Endothelial cell of umbilical vein (primary cell): Measurements from ENCODE around the gene GNPDA2. TPM values are rescaled to one million over a fixed set of nuclear protein-coding genes. Genes with fewer than 3 reads are reported as not detected.

Source experiments
- BruUV-seq: library from RNA; stranded (reverse); fragments of 400-500 nt; replicated peaks from 2 replicates; lab custom pipeline; 2021; lab: Mats Ljungman, UMichigan
- CTCF ChIA-PET: fragments of 300-600, 350-600 bp; sonication (Branson Sonifier 250); formaldehyde crosslinking; loops from one replicate; lab custom pipeline; 2021; ENCODE audit warnings: antibody characterized with exemption, inconsistent platforms; lab: Charles Lee
- POLR2A ChIA-PET: fragments of 300-600, 350-600 bp; sonication (Branson Sonifier 250); formaldehyde crosslinking; loops from one replicate; lab custom pipeline; 2021; ENCODE audit warnings: antibody characterized with exemption, inconsistent platforms; lab: Charles Lee
- DNase-seq: peaks from one replicate; pipeline ENCODE4 v3.0.0-alpha.2; 2011; ENCODE audit warnings: low read depth, low spot score
- FAIRE-seq: peaks from 2 replicates; lab custom pipeline; 2011; peaks lifted over from hg19 to GRCh38; lab: Jason Lieb, UNC
- H2AFZ ChIP-seq: 2 replicates; pipeline ENCODE4 v1.6.0; 2012; ENCODE audit warnings: low read depth, low read length, control low read depth, inconsistent platforms
- H3K27ac ChIP-seq: 2 replicates; pipeline ENCODE4 v1.5.1; 2011; ENCODE audit warnings: low read depth, mild to moderate bottlenecking, control low read depth, low read length, moderate library complexity; ENCODE audit not compliant: insufficient read depth
- H3K27me3 ChIP-seq, 2 experiments: 2 replicates each; pipeline versions ENCODE4 v1.6.0 to v1.6.1; 2011; ENCODE audit warnings: low read length in 2 of 2, mixed read lengths in 1 of 2; ENCODE audit not compliant: control insufficient read depth in 2 of 2, insufficient read depth in 2 of 2
- H3K36me3 ChIP-seq, 2 experiments: 2 replicates in 1 of 2; 3 replicates in 1 of 2; pipeline ENCODE4 v1.5.1; 2011; ENCODE audit warnings: low read length in 2 of 2, mild to moderate bottlenecking in 1 of 2, moderate library complexity in 1 of 2; ENCODE audit not compliant: control insufficient read depth in 2 of 2, insufficient read depth in 2 of 2; ENCODE audit errors: extremely low read depth in 1 of 2
- H3K4me1 ChIP-seq: 3 replicates; pipeline ENCODE4 v1.5.1; 2011; ENCODE audit warnings: mild to moderate bottlenecking, low read length; ENCODE audit not compliant: control insufficient read depth, insufficient read depth; ENCODE audit errors: extremely low read depth
- H3K4me2 ChIP-seq: 2 replicates; pipeline ENCODE4 v1.6.1; 2011; ENCODE audit warnings: low read length, control low read depth, mixed read lengths; ENCODE audit not compliant: insufficient read depth
- H3K4me3 ChIP-seq, 3 experiments: fragments of 200-600 bp in 1 of 3; sonication (generic), shearing (Covaris generic) in 1 of 3; replicated peaks in 1 of 3; 2 replicates each; pipeline ENCODE4 v1.5.1; 2011 to 2016; ENCODE audit warnings: control low read depth in 3 of 3, low read length in 3 of 3, mild to moderate bottlenecking in 2 of 3, inconsistent platforms in 1 of 3, low read depth in 1 of 3, moderate library complexity in 1 of 3; ENCODE audit not compliant: insufficient read depth in 1 of 3
- H3K79me2 ChIP-seq: 2 replicates; pipeline ENCODE4 v1.6.0; 2012; ENCODE audit warnings: low read length, inconsistent platforms; ENCODE audit not compliant: control insufficient read depth, insufficient read depth
- H3K9ac ChIP-seq: replicated peaks from 2 replicates; pipeline ENCODE3; 2011; ENCODE audit warnings: low read length, control low read depth; ENCODE audit not compliant: insufficient read depth; ENCODE audit errors: extremely low read depth
- H3K9me1 ChIP-seq: replicated peaks from 3 replicates; pipeline ENCODE4 v1.6.0; 2011; ENCODE audit warnings: mild to moderate bottlenecking, low read length; ENCODE audit not compliant: control insufficient read depth, insufficient read depth; ENCODE audit errors: extremely low read depth
- H3K9me3 ChIP-seq: replicated peaks from 2 replicates; pipeline ENCODE4 v1.5.1; 2012; ENCODE audit warnings: low read length, inconsistent platforms; ENCODE audit not compliant: control insufficient read depth, insufficient read depth
- H4K20me1 ChIP-seq: replicated peaks from 2 replicates; pipeline ENCODE3; 2011; ENCODE audit warnings: mild to moderate bottlenecking, low read length; ENCODE audit not compliant: control insufficient read depth, insufficient read depth; ENCODE audit errors: extremely low read depth
- CTCF ChIP-seq, 2 donors: IDR thresholded peaks; 1 replicate in 1 of 2; 2 replicates in 1 of 2; pipeline ENCODE4 v1.5.1; 2011; ENCODE audit warnings: low read length in 2 of 2, mild to moderate bottlenecking in 2 of 2, moderate library complexity in 2 of 2, control low read depth in 1 of 2, inconsistent platforms in 1 of 2, low read depth in 1 of 2; ENCODE audit not compliant: insufficient read depth in 1 of 2; ENCODE audit errors: extremely low read depth in 1 of 2
- EZH2 ChIP-seq: IDR thresholded peaks from 2 replicates; pipeline ENCODE4 v1.6.1; 2012; ENCODE audit warnings: borderline replicate concordance, low read depth, mild to moderate bottlenecking, moderate library complexity, low read length, inconsistent platforms; ENCODE audit not compliant: severe bottlenecking
- FOS ChIP-seq: IDR thresholded peaks from 2 replicates; pipeline ENCODE4 v1.6.1; 2011; ENCODE audit warnings: mild to moderate bottlenecking, low read length, moderate library complexity, borderline replicate concordance; ENCODE audit not compliant: insufficient read depth
- GATA2 ChIP-seq: IDR thresholded peaks from 2 replicates; pipeline ENCODE4 v1.7.0; 2011; ENCODE audit warnings: low read depth, mild to moderate bottlenecking, moderate library complexity, mixed read lengths, low read length; ENCODE audit not compliant: insufficient read length, insufficient read depth
- JUN ChIP-seq: IDR thresholded peaks from 2 replicates; pipeline ENCODE4 v1.6.1; 2011; ENCODE audit warnings: borderline replicate concordance, low read depth; ENCODE audit not compliant: insufficient read length, insufficient read depth
- MAX ChIP-seq: IDR thresholded peaks from 2 replicates; pipeline ENCODE4 v1.6.1; 2011; ENCODE audit not compliant: insufficient read depth, insufficient read length
- MYC ChIP-seq: IDR thresholded peaks from one replicate; pipeline ENCODE4 v1.6.1; 2011; ENCODE audit warnings: mild to moderate bottlenecking, low read depth, low read length
- POLR2A ChIP-seq: IDR thresholded peaks from 2 replicates; pipeline ENCODE4 v1.6.1; 2012; ENCODE audit warnings: low read depth, mild to moderate bottlenecking, control low read depth, low read length
- POLR2AphosphoS5 ChIP-seq: IDR thresholded peaks from 2 replicates; pipeline ENCODE4 v1.6.1; 2012; ENCODE audit warnings: low read depth, mild to moderate bottlenecking, control low read depth, low read length, moderate library complexity; ENCODE audit not compliant: insufficient read depth
- dilution Hi-C: fragments of 300-500 bp; cut with MboI; formaldehyde crosslinking; loops from one replicate; pipeline ENCODE4 v1.15.0; 2019; ENCODE audit warnings: low sequenced_read_pairs; ENCODE audit not compliant: extremely low pct_ligation_motif_present
- intact Hi-C: fragments of 100-400 bp; cut with micrococcal nuclease; formaldehyde crosslinking; loops from one replicate; pipeline ENCODE4 v1.10.0; 2022
- polyA plus RNA-seq, 4 experiments: library from polyadenylated mRNA; depleted of rRNA in 3 of 4; stranded (reverse) in 3 of 4; unstranded in 1 of 4; fragments of >200 nt; gene quantifications; 2 replicates each; pipeline versions ENCODE4 v1.2.1 to v1.2.3, GENCODE V29; 2011 to 2012; ENCODE audit warnings: missing spikeins in 1 of 4
- total RNA-seq: library from RNA; stranded (reverse); gene quantifications from 2 replicates; pipeline ENCODE4 v1.2.3, GENCODE V29; 2021

The GNPDA2 gene
- total and polyA plus RNA-seq, 2 donors (not counting 3 experiments of a cell fraction or from before 2014, with no cell fraction given): 7.6 to 14.7 TPM

- no peaks in the 10 kb centered on the region for H3K9me1 ChIP-seq
- no peak overlapping the region for H3K27ac ChIP-seq
- TF ChIP-seq CTCF (IDR thresholded peaks at IDR 0.05; ENCODE audit: extremely low read depth in 1 of 2, insufficient read depth in 1 of 2, low read depth in 1 of 2, low read length in 2 of 2): peak; percentile 10 to 20
- no peak for TF ChIP-seq MAX
- no peaks in the 10 kb centered on the region for H4K20me1 ChIP-seq
- H3K79me2 ChIP-seq: no peaks in the 10 kb centered on the region
- dilution Hi-C loops: no loop called here
- H3K9me3 ChIP-seq: no peaks in the 10 kb centered on the region
- DNase-seq (peak; percentile 26), FAIRE-seq (peak; percentile 77)
- H3K36me3 ChIP-seq: no peaks in the 10 kb centered on the region
- no peak overlapping the region for H3K4me3 ChIP-seq
- H3K4me2 ChIP-seq: no peak overlapping the region
- CTCF ChIA-PET: interaction anchor here (0.7 to 1.3 kb wide), 4 partner anchors 9 to 82 kb away, joined by 3 to 4 read pairs (median 3); partner anchors contain the start of gene GUF1
- no peaks in the 10 kb centered on the region for H3K27me3 ChIP-seq
- no peaks in the 10 kb centered on the region for H3K4me1 ChIP-seq
- intact Hi-C loops: loop anchor here (5.0 to 10.0 kb wide), 2 partner anchors 1512 to 1594 kb away; no protein-coding TSS in a partner anchor
- no peak overlapping the region for H3K9ac ChIP-seq
- BruUV-seq: no TSS peak
- POLR2A ChIA-PET: no interaction called here
- H2AFZ ChIP-seq: no peak overlapping the region
Measured at GRCh38 chr4:44760142-44760898, 34.0 kb upstream of the GNPDA2 start.

- CTCF ChIA-PET: no interaction called here
- BruUV-seq: no TSS peak
- no peak for FAIRE-seq
Measured at GRCh38 chr4:44756559-44756958, 30.2 kb upstream of the GNPDA2 start.

More at GRCh38 chr4:44756559-44756958, 30.2 kb upstream of the GNPDA2 start:
- no peaks in the 10 kb centered on the region for H3K36me3 ChIP-seq
- TF ChIP-seq MYC (no peak), CTCF (IDR thresholded peaks at IDR 0.05; ENCODE audit: extremely low read depth in 1 of 2, insufficient read depth in 1 of 2, low read depth in 1 of 2, low read length in 2 of 2) (no peak), FOS (no peak), POLR2AphosphoS5 (no peak), POLR2A (no peak), JUN (no peak), MAX (no peak), GATA2 (no peak), EZH2 (no peak)
- no peaks in the 10 kb centered on the region for H4K20me1 ChIP-seq
- no peaks in the 10 kb centered on the region for H3K27me3 ChIP-seq
- H3K27ac ChIP-seq: no peak overlapping the region
- POLR2A ChIA-PET: no interaction called here
- dilution Hi-C loops: no loop called here
- no peak overlapping the region for H2AFZ ChIP-seq
- H3K9me3 ChIP-seq: no peaks in the 10 kb centered on the region
- H3K79me2 ChIP-seq: no peaks in the 10 kb centered on the region
- no peaks in the 10 kb centered on the region for H3K4me1 ChIP-seq
- H3K9ac ChIP-seq: no peak overlapping the region
- intact Hi-C loops: no loop called here
- H3K4me3 ChIP-seq: no peak overlapping the region
- DNase-seq: no peak
- H3K9me1 ChIP-seq: no peaks in the 10 kb centered on the region
- H3K4me2 ChIP-seq: no peak overlapping the region
